RPMI7951 (cell line): ENCODE measurements around the gene RALB. TPM values are rescaled to one million over a fixed set of nuclear protein-coding genes. Genes with fewer than 3 reads are reported as not detected.
A peak's percentile ranks its signal among the peaks of the same experiment; 100 is the strongest.
"Not testable (repeated sequence)": the region's sequence is repeated elsewhere in the genome, so short reads cannot be mapped to it uniquely, and the experiment has no call there.

Experiments used
- DNase-seq: peaks from one replicate; pipeline ENCODE4 v3.0.0-alpha.2; 2012; ENCODE audit warnings: low read depth
- total RNA-seq: library from RNA; depleted of rRNA; stranded (reverse); fragments of >200 nt; shearing (Covaris generic); gene quantifications from 2 replicates; pipeline ENCODE4 v1.2.3, GENCODE V29; 2014

RALB gene
- total RNA-seq, 1 experiment from 2014 or later, result 107 TPM

DNA sequence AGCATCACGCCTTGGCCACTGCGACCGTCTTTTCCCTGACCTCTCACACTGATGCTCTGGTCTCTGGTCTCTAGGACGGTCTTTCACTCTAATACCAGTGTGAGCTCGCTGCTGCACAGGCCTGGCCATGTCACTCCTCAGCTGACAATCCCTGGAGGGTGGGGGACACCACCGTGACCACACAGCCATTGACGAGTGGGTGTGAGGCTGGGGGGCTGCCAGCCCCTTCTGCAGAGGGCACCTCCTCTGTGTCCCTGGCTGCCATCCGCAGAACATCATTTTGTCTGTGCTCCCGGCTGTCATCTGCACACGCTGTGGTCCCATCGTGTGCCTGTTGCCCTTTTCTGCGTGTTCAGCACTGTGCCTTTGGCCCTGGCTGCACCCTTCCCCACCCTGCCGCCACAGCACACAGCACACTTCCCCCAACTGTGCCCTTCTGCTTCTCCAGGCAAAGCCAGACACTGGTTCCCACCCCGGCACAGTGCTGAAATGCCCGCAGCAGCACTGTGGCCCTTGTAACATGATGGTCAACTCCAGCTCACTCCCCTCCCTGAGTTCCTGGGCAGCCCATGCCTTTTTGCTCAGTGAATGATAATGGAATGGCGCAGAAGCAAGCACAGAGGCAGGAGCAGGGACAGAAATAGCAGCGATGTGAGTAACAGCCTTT, 62.8 kb downstream of the RALB start:
- no peak for DNase-seq

DNA sequence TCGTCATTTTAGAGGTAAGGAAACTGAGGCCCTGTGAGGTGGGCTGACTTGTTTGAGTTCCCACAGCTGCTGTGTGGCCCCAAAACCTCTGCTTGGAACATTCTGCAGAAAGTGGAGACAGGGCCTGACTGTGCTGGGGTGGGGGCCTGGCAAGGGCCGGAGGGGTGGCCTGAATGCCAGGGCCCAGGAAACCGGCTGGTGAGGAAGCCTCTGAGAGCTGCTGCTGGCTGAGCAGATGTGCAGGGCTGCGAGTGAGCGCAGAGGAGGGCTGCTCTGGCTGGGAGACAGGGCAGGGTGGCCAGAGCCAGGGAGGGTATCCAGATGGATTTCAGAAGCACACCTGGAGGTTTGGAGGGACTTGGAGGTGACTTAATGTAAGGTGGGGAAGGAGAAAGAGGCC, 63.4 kb downstream of the RALB start:
- no peak for DNase-seq

DNA sequence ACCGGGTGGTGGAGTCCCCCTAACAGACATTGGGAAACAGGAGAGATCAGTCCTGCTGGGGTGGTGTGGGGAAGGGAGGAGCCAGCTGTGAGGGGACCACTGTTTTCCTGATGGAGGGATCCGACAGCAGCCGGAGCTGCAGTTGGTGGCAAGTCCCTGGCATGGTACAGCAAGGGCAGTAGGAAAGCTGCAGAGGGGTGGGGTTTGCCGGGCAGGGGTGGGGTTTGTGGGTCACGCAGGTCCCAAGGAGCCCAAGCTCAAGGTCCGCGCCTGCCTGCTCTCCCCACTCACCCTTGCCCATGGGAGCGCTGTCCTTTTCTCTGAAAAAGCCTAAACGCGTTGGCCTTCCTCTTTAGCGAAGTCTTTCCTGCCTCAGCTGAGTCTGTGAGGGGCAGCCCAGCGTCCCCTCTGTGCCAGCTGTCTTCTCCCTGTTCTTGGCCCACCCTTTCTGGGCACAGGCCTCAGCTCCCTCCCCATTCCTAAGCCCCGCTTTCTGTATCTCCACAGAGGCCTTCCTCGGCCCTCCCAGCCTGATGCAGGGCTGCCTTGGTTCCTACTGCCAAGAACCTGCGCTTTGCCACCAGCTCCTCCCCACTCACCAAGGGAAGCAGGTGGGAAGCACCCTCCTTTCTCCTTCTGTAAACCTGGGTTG, 64.0 kb downstream of the RALB start:
- no peak for DNase-seq

DNA sequence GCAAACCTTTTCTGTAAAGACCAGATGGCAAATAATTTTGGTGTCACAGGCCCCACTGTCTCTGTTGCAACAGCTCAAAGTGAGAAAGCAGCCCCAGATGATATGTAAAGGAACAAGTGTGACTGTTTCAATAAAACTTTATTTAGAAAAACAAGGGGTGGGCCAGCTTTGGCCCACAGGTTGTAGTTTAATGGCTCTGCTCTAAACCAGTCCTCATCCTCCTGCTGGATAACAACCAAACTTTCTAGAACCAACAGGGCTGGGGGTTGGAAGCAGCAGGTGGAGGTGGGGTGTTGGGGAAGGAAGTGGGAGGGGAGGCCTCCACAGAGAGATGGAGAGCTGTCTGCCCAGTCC, 64.5 kb downstream of the RALB start:
- no peak for DNase-seq

DNA sequence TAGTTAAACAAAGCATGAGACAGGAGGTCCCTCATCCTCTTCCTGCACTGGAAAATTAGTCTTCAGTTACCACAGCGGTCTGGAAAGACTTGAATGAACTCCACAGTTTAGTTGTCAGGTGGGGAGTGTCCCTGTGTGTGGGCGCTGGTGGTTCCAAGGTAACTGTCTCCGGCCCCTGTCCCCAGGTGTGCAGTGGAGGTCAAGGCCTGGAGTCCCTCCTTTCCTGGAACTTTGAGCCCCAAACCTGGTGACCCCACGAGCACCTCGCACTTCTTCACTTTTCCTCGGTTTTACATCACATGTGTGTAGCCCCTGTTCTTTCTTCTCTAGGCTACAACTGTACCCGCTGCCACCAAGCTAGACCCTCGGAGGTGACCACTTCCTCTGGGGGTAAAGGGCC, 65.3 kb downstream of the RALB start:
- DNase-seq, result no peak

DNA sequence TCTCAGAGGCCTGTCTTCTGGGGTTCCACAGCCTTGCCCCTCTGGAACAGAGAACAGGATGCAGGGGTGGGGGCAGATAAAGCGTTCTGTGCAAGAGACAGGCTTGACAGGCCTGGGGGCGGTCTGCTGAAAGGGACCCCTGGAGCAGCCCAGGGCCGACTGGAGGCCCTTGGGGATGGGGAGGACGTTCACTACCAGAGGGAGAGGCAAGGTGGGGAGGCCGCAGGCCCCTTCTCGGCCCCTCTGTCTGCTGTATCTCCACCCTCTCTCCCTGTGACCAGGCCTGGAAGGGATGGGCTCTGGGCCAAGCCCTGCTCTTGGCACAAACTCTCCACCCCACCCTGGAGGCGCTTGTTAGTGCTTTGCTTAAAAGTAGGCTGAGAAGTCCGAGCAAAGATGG, 66.0 kb downstream of the RALB start:
- DNase-seq, result no peak

DNA sequence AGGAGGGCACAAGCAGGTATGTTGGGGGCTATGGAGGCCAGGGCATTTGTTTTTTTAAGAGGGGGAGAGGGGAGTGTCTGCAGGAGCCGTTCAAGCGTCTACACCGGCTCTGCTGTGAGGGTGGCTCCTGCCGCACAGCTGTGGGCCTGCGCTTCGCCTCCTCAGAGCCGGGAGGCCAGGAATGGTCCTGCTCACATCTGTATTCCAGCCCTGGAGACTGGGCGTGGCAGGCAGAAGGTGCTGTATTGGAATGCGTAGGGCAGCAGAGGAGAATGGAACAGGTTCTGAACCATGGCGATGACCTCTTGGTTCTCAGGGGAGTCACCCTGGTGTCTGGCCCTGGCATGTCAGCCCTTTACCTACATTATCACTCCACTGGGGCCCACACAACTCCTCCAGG, 66.5 kb downstream of the RALB start:
- no peak for DNase-seq

DNA sequence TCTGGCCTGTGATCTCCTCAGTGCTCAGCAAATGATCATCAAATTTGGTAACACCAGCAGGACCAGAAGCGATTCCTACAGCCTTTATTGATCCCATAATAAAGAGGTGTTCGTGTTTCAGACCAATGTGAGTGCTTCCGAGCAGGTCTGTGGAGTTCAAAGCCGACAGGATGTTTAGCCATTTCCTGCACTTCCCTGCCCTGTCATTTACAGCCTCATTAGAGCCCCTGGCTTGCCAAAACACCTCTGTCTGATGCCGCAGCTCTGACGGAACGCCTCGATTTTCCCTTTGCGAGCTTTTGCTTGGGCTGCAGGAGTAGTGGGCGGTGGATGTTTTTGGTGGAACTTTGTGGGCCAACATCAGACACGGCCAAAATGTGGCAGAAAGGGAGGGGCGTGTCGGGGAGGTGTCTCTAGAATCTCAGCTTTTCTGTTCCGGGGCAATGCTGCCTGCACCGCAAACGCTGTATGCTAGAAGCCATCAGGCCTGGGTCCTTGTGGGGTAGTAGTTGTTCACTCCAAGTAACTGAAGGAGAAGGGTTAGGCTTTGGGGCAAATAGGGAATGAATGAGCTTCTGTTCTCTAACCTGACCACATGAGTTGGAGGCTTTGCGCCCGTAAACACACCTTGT, 67.2 kb downstream of the RALB start:
- DNase-seq, result no peak

DNA sequence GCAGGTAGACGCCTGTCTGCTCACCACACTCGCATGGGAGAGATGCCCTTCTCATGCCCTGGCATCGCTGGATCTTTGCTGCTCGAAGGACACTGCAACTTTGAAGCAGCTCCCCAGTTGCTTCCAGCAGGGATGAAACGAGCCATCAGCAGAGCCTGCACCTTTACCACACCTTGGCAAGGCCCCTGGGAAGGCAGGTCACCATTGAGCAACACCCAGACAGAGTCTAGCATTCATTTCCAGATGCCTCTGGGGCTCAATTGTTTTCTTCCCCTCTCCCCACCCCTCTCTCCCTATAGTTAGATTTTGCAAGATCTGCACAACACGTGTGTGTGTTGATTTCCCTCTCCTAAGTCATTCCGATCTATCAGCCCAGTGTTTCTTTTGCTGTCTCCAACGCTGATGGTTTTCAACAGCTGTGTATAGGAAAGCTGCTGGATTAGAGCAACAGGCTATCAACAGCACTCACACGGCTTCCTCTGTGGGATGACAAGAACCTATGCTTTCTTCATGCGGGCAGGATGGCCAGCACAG, 67.7 kb downstream of the RALB start:
- DNase-seq, result no peak

DNA sequence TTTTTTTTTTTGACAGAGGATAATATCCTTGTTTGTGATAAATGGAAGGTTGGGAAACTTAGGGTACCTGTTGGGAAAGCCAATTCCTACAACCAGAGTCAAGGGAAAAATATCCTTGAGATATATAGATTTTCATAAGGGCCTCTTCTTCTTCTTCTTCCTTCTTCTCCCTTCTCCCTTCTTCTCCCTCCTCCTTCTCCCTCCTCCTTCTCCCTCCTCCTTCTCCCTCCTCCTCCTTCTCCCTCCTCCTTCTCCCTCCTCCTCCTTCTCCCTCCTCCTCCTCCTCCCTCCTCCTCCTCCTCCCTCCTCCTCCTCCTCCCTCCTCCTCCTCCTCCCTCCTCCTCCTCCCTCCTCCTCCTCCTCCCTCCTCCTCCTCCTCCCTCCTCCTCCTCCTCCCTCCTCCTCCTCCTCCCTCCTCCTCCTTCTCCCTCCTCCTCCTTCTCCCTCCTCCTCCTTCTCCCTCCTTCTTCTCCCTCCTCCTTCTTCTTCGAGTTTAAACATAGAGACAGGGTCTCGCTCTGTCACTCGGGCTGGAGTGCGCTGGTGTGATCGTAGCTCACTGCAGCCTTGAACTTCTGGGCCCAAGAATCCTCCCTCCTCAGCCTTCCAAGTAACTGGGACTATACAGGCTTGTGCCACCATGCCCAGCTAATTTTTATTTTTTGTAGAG, 68.4 kb downstream of the RALB start:
- DNase-seq, result not testable (repeated sequence)

DNA sequence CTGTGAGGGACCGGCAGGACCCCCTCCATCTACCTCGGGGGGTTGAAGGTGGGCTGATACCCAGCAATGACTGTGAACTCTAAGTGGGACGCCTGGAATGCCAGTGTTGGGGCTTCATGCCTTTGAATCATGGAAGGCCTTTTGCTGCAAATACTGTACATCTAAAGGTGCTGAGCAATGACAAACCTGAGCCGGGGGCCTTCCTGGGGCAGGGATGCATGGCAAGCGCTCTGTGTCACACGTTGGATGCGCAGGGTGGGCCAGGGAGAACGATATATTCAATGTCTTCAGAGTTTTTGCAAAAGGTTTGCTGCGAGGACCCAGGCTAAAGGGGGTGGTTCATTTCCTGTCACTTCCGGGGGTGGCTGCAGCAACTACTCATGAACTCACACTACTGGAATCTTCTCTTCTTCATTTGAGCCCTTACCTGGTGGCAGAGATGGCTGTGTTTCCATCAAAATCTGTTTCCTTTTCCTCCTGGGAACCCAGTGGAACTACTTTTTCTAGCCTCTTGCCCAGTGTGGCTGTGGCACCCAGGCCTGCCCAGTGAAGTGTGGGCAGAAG, 69.2 kb downstream of the RALB start:
- DNase-seq, result no peak

DNA sequence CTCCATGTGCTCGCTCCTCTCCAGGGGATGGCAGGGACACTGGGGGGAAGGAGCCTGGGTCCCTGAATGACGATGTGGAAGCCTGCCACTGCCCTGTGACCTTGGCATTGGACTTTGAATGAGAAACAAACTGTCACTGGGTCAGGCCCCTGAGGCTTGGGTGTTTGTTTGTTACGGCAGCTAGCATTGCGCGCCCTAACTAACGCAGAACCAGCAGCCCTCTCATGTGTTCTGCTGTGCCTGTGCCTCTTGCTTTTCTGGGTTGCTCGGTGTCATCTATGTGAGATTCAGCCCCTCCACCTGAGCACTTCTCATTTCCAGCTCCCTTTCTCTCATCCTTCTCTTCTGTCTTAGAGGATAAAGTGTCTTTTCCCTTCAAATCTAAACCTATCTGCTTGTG, 69.7 kb downstream of the RALB start:
- no peak for DNase-seq

DNA sequence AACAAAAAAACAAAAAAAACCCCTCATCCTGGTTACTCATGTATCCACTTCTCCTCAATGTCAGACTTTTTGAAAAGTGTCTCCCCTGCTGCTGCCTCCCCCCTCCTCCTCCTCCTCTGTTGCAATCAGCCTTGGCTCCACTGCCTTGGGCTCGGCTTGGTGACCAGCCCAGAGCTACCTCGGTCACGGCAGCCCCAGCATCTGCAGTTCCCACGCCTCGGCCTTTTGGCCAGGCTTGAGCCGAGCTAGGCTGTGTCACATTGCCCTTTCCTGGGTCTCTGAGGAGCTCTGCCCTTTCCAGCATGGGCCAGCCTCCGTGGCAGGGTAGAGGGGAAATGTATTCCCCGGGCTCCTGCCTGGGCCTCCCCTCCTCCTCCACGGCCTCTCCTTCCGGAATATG, 70.6 kb downstream of the RALB start:
- DNase-seq, result no peak

DNA sequence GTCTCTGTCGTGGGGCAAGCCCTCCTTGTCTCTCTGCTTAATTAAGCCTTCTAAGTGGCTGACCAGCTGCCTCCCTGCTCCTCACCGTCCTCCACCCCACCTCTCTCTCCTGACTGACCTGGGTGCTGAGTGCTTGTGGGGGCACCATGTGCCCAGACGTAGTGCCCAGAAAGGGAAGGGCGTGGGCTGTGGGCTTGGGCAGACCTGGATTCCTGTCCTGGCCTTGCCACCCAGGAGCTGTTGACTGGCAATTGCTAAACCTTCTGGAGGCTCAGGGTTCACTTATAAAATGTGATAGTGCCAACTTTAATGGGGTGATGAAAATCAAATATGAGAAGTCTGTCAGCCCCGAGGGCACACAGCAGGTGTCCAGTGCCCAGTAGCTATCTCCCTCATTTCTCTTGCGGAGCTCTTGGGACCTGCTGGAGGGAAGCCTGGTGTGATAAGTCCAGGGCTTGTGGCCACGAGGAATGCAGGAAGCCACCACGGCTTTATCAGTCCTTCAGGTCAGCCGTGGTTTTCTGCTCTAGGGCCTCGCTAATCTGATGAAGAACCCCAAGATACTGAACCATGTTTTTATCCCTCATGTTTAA, 71.3 kb downstream of the RALB start:
- no peak for DNase-seq

DNA sequence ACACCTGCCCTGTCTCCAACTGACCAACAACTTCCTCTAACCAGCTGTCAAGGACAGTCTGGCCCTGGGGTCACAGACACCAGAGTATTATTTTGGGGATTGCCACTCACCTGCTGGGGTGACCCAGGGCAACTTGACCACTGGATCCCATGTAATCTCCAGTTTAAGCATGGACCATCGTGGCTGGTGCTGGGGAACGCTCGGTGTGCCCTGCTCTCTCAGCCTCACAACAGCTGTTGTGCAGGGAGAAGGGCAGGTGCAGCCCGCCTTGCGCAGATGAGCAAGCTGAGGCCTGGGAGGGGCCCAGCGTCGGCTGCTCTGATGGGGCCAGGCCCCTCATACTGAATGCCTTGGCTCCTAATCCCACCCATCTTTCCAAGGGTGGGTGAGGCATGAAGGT, 72.3 kb downstream of the RALB start:
- no peak for DNase-seq

DNA sequence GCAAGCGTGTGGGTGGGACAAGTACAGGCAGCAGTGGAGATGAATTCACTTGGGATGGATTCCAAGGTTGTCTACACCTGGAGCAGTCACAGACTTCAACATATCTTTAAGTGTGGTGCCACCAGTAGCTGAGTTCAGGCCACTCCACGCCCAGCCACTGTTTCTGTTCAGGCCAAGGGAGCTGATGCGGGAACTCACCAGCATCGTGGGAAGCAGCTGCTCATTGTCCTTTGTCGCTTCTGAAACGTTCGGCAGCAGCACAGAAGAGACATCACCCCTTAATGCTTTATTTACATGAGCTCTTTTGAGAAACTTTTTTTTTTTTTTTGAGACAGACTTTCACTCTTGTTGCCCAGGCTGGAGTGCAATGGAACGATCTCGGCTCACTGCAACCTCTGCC, 73.4 kb downstream of the RALB start:
- no peak for DNase-seq

DNA sequence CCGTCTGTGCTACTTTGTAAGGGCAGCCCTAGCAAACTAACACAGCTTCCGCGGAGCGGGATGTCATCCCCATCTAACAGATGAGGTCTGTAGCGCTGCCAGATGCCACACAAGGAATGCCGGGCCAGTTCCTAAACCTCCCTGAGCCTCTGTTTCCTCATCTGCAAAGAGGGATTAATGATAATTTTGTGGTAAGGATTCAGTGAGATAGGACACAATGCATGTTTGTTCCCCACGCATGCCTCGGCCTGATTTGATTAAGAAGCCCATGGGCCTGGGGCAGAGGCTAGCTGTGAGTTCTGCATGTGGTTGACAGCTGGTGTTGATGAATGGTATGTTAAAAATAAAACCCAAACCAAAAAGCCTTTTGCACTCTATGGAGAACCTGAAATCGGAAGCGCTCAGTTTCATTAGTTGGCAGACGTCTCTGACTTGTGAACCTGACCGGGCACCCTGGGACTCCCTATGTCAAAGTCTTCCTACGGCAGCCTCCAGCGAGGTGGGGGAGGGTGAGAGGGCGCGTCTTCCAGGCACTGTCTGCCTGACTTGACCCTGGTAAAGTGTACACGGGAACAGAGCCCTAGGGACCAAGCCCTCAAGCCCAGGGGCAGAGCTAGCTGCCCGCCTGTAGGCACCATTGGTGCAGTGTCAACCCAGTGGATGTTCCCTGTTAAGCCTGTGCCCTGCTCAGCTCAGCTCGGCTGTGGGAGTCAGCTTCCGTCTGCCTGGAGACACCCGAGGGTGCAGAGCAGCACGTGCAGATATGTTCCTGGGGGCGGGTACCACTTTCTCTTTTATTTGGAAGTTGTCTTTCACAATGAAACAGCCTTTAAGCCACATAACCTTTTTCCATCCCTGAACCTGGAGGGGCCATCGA, 78.5 kb downstream of the RALB start:
- DNase-seq, result peak; percentile 60

DNA sequence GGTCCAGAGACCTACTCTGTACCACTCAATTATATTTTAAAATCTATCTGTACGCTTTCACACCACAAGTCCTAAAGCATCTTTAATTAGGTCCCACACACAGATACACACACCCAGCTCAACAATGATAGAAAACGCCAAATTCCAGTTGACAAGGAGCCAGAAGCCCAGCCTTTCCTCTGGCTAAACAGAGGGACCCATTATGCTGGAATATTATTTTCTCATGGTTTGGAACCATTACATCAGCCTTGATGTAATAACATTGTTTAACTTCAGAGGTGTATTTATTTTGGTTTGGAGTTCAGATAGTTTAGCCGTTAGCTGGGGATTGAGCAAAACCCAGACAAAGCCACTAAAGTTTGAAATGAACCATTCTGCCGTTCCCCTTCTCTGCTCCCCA, 79.3 kb downstream of the RALB start:
- DNase-seq, result no peak

DNA sequence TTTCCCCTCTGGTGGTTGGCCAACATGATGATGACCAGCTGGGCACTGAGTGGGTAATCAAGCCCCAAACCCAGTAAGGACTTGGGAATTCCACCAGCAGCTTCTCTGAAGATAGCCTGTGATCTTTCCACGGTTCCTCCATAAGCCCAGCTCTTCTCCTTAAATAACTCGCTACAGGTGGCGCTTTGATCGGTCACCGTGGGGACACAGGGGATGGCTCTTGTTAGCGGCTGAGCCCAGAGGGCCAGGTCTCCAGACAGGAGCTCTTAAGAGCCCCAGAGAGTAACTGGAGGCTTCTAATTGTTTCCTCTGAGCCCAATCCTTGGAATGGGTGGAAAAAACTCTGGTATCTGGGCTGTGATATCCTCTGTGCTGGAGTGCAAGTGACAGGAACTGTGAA, 79.7 kb downstream of the RALB start:
- DNase-seq, result no peak

DNA sequence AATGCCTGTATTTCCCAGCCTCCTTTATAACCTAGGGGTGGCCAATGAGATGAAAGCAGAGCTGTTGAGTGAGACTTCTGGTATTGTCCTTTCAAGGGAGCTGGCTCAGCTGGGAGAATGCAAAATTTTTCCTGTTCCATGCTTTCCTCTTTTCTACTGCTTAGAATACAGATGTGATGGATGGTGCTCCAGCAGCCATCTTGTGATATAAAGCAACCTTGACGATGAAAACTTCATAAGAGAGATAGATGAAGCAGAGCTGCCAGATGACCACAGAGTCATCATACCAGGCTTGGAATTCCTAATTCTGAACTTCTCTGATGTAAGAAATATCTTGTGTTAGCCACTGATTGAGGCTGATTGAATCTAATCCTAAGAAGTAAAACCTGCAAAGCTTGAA, 81.4 kb downstream of the RALB start:
- DNase-seq, result no peak

DNA sequence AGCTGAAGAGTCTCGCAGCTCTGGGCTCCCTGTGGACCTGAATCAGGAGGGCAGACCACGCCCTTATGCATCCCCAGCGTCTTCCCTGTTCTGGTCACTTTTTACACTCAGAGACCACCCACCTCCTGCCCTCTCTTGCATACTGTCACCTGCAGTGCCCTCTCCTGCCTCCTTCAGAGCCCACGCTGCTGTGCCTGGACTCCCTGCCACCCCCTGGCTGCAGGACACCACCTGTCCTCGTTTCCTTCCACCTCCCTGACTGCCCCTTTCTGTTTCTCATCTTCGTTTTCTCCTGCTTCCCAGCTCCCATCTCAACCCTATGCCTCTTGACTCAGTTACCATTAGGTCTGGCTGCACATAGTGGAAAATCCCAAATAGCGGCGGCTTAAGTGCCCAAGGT, 84.1 kb downstream of the RALB start:
- DNase-seq, result no peak
